ENCODE data around the gene NINJ2.

The NINJ2 gene

DNA sequence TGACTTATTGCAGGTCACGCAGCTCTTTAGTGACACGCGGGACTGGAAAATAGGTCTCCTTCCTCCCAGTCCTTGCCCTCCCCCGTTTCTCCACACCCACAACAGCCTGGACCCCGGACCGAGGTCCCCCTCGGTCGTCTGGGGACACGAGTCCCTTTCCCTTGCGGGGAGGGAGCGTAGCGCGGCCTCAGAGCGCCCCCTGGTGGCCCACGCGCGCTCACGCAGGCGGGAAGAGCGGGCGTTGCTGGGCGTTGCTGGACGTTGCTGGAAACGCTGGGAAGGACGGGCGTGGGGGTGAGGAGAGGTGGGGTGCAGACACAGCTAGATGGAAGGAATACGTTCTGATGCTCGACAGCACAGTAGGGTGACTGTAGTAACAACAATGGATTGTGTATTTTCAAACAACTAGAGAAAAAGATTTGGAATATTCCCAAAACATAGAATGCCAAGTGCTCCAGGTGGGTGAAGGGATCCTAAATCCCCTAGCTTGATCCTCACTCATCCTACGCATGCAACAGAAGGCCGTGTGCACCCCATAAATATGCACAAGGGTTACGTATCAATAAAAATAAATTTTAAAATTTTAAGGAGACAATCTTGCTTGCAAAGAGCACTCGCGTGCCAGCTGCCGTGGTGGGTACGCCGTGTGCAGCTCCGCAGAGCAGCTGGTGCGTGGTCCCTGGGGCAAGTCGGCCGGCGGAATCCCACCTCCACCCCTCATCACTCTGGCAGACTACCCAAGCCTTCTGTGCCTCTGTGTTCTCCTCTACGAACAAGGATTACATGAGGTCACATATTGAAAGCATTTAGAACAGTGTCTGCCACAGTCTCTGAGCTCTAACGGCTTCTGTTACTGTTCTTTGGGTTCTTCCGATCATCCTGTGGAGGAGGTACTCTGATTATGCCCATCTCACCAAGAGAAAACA, 116.1 kb downstream of the NINJ2 start:
- DNase-seq (ENCODE audit: low spot score) = peak; percentile 84

DNA sequence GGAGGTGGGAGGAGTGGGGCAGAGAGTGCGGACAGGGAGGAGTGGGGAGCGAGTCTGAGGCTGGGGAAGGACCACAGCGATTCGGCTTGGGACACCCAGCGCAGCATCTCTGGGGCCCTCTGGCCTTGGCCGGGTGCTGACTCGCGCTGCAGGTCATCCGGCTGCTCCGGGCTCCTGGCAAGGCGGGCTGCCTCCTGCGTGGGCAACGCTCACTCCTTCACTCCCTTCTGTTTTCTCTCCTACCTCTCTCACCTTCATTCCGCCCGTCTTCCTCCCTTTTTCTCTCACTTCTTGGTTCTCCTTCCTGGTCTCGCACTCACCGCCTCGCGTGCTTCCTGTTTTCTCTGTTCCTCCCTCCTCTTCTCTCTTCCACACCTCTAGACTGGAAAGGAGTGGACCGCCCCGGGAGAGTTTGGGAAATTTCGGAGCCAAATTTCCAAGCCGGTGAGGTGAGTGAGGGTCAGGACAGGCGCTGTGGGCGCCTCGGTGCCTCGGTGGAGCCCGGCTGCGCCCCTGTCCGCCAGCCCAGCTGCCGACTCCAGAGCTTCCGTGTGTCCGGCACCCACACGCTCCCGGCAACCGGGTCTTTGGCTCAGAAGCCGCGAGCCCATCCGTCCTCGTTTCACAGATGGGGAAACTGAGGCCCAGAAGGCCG, 116.9 kb downstream of the NINJ2 start:
- DNase-seq (ENCODE audit: low spot score) = no peak

DNA sequence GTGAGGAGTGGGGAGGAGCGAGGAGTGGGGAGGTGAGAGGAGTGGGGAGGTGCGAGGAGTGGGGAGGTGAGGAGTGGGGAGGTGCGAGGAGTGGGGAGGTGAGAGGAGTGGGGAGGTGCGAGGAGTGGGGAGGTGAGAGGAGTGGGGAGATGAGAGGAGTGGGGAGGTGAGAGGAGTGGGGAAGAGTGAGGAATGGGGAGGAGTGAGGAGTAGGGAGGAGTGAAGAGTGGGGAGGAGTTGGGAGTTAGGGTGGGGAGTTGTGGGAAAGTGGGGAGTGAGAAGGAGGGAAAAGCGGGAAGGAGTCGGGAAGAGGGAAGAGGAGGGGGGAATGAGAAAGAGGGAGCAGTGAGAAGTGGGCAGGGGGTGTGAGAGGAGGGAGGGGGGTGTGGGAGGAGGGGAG, 117.4 kb downstream of the NINJ2 start:
- no peak for DNase-seq (ENCODE audit: low spot score)

DNA sequence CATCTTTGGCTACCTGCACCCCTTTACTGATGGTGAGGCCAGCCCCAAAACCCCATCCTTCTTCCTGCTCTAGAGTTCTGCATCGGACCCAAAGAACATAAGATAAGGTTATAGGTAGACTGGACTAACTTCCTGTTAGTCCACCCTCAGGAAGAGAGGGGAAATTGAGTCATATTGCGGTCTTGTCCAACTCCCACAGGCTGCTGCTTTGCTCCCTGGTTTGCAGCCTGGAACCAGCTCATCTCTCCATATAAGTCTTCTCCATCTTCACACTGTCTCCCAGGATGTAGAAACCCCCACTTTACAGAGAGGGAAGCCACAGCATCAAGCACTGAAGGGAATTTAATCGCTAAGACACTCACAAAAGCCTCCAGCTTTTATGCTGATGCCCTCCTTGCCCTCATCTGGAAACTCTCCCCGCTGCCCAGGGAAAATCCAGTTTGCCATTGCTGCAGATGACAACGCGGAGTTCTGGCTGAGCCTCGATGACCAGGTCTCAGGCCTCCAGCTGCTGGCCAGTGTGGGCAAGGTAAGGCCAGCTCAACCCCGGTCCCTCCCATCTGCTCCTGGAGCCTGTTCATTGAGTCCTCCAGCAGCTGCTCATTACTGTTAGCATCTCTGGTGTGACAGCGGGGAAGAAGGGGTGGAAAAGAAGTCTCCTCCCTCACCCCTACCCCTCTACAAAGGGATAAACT, 118.2 kb downstream of the NINJ2 start:
- DNase-seq (ENCODE audit: low spot score) = no peak

GRCh38 chr12:544142-544541, 119.1 kb downstream of the NINJ2 start:
- no peak for DNase-seq (ENCODE audit: low spot score)

GRCh38 chr12:543114-543451, 120.2 kb downstream of the NINJ2 start:
- no peak for DNase-seq (ENCODE audit: low spot score)

- DNase-seq (ENCODE audit: low spot score) = no peak
These were observed 120.7 kb downstream of the NINJ2 start for GRCh38 chr12:542395-543113.

GRCh38 chr12:541676-542324, 121.4 kb downstream of the NINJ2 start:
- DNase-seq (ENCODE audit: low spot score) = no peak

GRCh38 chr12:539540-540310, 123.5 kb downstream of the NINJ2 start:
- no peak for DNase-seq (ENCODE audit: low spot score)

- DNase-seq (ENCODE audit: low spot score) = peak; percentile 67
These were observed 124.3 kb downstream of the NINJ2 start for GRCh38 chr12:538731-539539.

GRCh38 chr12:537772-538171, 125.5 kb downstream of the NINJ2 start:
- no peak for DNase-seq (ENCODE audit: low spot score)

GRCh38 chr12:536751-537245, 126.4 kb downstream of the NINJ2 start:
- no peak for DNase-seq (ENCODE audit: low spot score)

DNA sequence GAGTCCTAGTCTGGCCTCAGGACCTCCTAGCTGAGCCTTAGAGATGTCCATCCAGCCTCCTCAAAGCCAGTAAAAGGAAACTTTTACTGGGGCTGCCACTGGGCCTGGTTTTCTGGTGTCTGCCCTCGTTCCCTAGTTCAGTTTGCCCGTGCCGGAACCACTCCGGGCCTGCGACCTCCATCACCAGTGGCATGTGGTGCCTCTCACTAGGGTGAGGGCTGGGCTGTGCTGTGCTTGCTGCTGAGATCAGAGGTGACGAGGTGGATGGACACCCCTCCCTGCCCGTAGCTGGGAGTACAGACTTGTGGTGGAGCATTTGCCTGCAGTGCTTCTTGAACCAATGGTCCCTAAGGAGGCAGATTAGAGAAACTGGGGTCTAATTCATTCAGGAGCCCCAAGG, 127.8 kb downstream of the NINJ2 start:
- DNase-seq (ENCODE audit: low spot score) = no peak

DNA sequence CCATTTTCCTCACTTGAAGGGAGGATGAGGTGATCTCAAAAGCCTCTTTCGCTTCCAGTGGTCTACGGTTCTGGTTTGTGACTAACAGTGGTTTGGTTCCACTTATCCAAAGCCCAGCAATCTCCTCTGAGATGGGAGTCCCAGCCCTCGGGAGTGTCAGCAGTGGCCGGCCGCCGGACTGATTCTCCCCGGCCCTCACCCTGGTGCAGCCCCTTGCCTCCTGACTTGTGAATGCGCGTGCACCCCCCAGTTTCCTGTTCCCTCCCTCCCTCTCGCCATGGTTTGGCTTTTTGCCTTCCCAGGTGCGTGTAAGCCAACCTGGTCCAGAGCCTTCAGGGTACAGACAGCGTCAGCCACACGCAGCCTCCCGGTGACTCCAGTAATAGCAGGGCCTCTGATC, 129.0 kb downstream of the NINJ2 start:
- no peak for DNase-seq (ENCODE audit: low spot score)

DNA sequence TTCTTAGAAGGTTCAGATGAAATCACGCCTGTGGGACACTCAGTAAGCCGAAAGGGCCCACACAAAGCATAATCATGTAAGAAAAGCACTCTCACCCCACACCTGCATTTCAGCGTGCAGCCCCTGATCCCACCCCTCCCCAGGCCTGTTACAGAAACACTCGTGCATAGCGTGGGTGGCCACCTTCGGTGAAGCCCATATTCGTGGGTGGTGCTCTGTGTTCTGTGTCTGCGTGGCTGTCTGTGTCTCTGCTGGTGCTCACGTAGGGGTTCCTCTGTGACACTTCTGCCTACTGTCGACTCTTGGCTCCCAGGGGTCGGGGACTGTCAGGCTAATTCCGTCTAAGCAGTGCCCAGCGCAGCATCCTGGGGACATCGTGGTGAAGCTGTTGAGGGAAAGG, 129.5 kb downstream of the NINJ2 start:
- DNase-seq (ENCODE audit: low spot score) = no peak

DNA sequence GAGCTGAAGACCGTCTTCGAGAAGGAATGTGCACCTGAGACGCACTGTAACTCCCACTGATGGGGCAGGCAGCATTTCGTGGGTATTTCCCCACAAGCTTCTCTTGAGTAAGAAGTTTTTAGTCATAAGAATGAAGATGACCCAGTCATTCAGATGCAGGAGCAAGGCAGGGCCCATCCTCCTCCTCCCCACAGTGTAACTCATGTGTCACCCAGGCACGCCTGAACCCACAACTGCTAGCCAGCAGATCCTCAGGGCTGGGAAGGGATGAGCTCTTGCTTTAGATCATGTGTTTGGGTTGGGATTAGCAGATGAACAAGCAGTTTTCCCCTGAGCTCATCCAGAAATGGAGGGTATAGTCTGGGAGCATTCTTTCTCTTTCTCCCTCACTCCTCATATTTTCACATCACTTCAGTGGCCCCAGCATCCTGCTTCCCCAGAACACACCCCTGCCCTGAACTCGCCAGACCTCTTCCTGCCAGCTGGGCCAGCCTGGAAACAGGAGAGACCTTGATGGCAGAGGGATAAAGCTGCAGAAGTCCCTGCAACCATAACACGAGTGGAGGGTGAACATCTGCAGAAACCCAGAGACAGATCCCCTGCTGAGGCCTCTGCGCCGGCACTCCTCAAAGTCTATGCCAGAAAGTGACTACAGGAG, 130.2 kb downstream of the NINJ2 start:
- peak; percentile 95 for DNase-seq (ENCODE audit: low spot score)

DNA sequence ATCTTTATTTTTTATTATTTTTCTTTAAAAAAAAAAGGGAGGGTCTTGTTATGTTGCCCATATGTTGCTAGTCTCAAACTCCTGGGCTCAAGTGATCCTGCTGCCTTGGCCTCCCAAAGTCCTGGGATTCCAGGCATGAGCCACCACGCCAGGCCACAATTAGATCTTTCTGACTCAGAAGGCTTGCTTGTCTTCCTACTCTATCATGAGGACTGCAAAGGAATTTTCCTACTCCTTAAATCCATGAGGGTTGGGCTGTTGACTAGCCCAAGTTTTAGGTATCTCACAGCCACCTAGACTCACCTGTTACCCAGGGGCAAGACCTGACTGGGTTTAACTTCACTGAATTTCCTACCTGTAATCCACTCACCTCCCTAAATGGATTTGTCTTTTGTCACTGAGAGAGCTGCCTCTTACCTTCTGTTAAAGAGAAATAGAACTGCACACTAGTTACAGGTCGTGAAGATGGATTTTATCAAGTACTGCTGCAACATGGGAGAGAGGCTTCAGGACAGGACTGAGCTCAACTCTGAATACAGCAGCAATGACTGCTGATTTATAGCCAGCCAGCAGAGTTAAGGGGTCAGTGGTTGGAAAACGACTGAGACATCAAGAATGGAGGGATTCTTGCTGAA, 131.2 kb downstream of the NINJ2 start:
- peak; percentile 65 for DNase-seq (ENCODE audit: low spot score)

GRCh38 chr12:530821-531220, 132.4 kb downstream of the NINJ2 start:
- DNase-seq (ENCODE audit: low spot score) = no peak

GRCh38 chr12:530308-530707, 132.9 kb downstream of the NINJ2 start:
- DNase-seq (ENCODE audit: low spot score) = peak; percentile 75
